Upper lobe of left lung (tissue), 4 donors: ENCODE results near the gene PTPRC.

Experiments used
- CTCF ChIP-seq, 6 experiments: fragments of 450-650 bp in 4 of 6; fragments of 200-600 bp in 2 of 6; sonication (generic) in 2 of 6; IDR thresholded peaks; one replicate each; pipeline ENCODE4 v1.5.1; 2016 to 2019; ENCODE audit warnings: antibody characterized with exemption in 6 of 6
- POLR2A ChIP-seq, 4 donors: fragments of 450-650 bp; IDR thresholded peaks; one replicate each; pipeline ENCODE4 v1.5.1; 2016 to 2017; ENCODE audit warnings: antibody characterized with exemption in 4 of 4, mild to moderate bottlenecking in 2 of 4
- POLR2AphosphoS5 ChIP-seq, 2 donors: sonication (generic); formaldehyde crosslinking; IDR thresholded peaks; one replicate each; pipeline ENCODE4 v1.5.1; 2017; ENCODE audit warnings: antibody characterized with exemption in 2 of 2

DNA sequence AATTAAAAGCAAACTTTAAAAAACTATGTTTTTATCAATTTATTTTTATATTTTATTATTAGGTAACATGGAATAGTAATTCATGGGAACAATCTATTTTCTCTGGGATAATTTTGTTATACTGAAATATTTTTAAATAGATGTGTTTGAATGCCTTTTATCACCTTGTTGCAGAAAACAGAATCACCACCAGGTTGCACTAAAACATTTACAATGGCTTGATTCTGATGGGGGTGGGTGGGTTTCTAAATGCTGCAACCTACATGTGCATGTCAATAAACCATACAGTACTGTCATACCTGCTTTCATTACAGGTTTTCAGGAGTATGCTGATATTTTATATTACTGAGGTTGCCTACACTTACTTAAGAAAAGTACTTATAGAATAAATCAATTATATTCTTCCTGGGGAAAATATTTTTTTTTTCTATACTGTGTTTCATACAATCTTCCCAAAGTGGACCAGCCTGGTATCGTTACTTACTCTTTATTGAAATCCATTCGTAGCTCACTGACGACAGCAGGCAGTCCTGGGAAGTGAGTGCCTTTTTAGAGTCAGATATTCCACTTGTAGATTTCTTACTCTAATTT lies 132.8 kb downstream of the PTPRC start:
- no peak for TF ChIP-seq POLR2AphosphoS5 (IDR thresholded peaks at IDR 0.05)
- peak; percentile 28 to 52 (median 40) for TF ChIP-seq CTCF (IDR thresholded peaks at IDR 0.05)
- TF ChIP-seq POLR2A (IDR thresholded peaks at IDR 0.05): no peak
